WTC11 (cell line): Measurements from ENCODE around the gene DCUN1D3.

Source experiments
- AFF4 ChIP-seq: sonication (generic); formaldehyde crosslinking; IDR thresholded peaks from 2 replicates; pipeline ENCODE4 v1.8.1; 2023; ENCODE audit warnings: mild to moderate bottlenecking, missing genetic modification reagents, borderline replicate concordance
- CTCF ChIP-seq: fragments of 200-600 bp; IDR thresholded peaks from 2 replicates; pipeline ENCODE4 v1.8.0; 2022; ENCODE audit warnings: antibody characterized with exemption
- E2F5 ChIP-seq: sonication (generic); formaldehyde crosslinking; IDR thresholded peaks from 2 replicates; pipeline ENCODE4 v1.8.1; 2022; ENCODE audit warnings: mild to moderate bottlenecking, moderate library complexity, missing genetic modification reagents
- HMGXB4 ChIP-seq: sonication (generic); formaldehyde crosslinking; IDR thresholded peaks from 2 replicates; pipeline ENCODE4 v1.8.1; 2023; ENCODE audit warnings: mild to moderate bottlenecking, moderate library complexity, missing genetic modification reagents
- NR3C1 ChIP-seq: sonication (generic); formaldehyde crosslinking; conservative IDR thresholded peaks from 2 replicates; pipeline ENCODE4 v1.8.1; 2023; ENCODE audit warnings: low read depth, mild to moderate bottlenecking, missing genetic modification reagents
- USF2 ChIP-seq: sonication (generic); formaldehyde crosslinking; IDR thresholded peaks from 2 replicates; pipeline ENCODE4 v1.8.1; 2023; ENCODE audit warnings: mild to moderate bottlenecking, missing genetic modification reagents, moderate library complexity
- ZNF512 ChIP-seq: sonication (generic); formaldehyde crosslinking; IDR thresholded peaks from 2 replicates; pipeline ENCODE4 v1.8.1; 2022; ENCODE audit warnings: missing genetic modification reagents, borderline replicate concordance

- TF ChIP-seq CTCF = no peak
- no peak for TF ChIP-seq AFF4 (CRISPR knock-in tag)
- no peak for TF ChIP-seq ZNF512 (CRISPR knock-in tag)
- TF ChIP-seq E2F5 (CRISPR knock-in tag) = no peak
- TF ChIP-seq HMGXB4 (CRISPR knock-in tag) = no peak
- no peak for TF ChIP-seq NR3C1 (CRISPR knock-in tag)
- no peak for TF ChIP-seq USF2 (CRISPR knock-in tag)
Observed at GRCh38 chr16:20826039-20826566, 74.1 kb downstream of the DCUN1D3 start.
